Endothelial cell of umbilical vein (primary cell): ENCODE results near the gene IRX1. TPM values are rescaled to one million over a fixed set of nuclear protein-coding genes. Genes with fewer than 3 reads are reported as not detected.

ENCODE experiments used
- BruUV-seq: library from RNA; stranded (reverse); fragments of 400-500 nt; replicated peaks from 2 replicates; lab custom pipeline; 2021; lab: Mats Ljungman, UMichigan
- CTCF ChIA-PET: fragments of 300-600, 350-600 bp; sonication (Branson Sonifier 250); formaldehyde crosslinking; loops from one replicate; lab custom pipeline; 2021; ENCODE audit warnings: antibody characterized with exemption, inconsistent platforms; lab: Charles Lee
- POLR2A ChIA-PET: fragments of 300-600, 350-600 bp; sonication (Branson Sonifier 250); formaldehyde crosslinking; loops from one replicate; lab custom pipeline; 2021; ENCODE audit warnings: antibody characterized with exemption, inconsistent platforms; lab: Charles Lee
- DNase-seq: peaks from one replicate; pipeline ENCODE4 v3.0.0-alpha.2; 2011; ENCODE audit warnings: low read depth, low spot score
- FAIRE-seq: peaks from 2 replicates; lab custom pipeline; 2011; peaks lifted over from hg19 to GRCh38; lab: Jason Lieb, UNC
- H2AFZ ChIP-seq: 2 replicates; pipeline ENCODE4 v1.6.0; 2012; ENCODE audit warnings: low read depth, low read length, control low read depth, inconsistent platforms
- H3K27ac ChIP-seq: 2 replicates; pipeline ENCODE4 v1.5.1; 2011; ENCODE audit warnings: low read depth, mild to moderate bottlenecking, control low read depth, low read length, moderate library complexity; ENCODE audit not compliant: insufficient read depth
- H3K27me3 ChIP-seq, 2 experiments: 2 replicates each; pipeline versions ENCODE4 v1.6.0 to v1.6.1; 2011; ENCODE audit warnings: low read length in 2 of 2, mixed read lengths in 1 of 2; ENCODE audit not compliant: control insufficient read depth in 2 of 2, insufficient read depth in 2 of 2
- H3K36me3 ChIP-seq, 2 experiments: 2 replicates in 1 of 2; 3 replicates in 1 of 2; pipeline ENCODE4 v1.5.1; 2011; ENCODE audit warnings: low read length in 2 of 2, mild to moderate bottlenecking in 1 of 2, moderate library complexity in 1 of 2; ENCODE audit not compliant: control insufficient read depth in 2 of 2, insufficient read depth in 2 of 2; ENCODE audit errors: extremely low read depth in 1 of 2
- H3K4me1 ChIP-seq: 3 replicates; pipeline ENCODE4 v1.5.1; 2011; ENCODE audit warnings: mild to moderate bottlenecking, low read length; ENCODE audit not compliant: control insufficient read depth, insufficient read depth; ENCODE audit errors: extremely low read depth
- H3K4me2 ChIP-seq: 2 replicates; pipeline ENCODE4 v1.6.1; 2011; ENCODE audit warnings: low read length, control low read depth, mixed read lengths; ENCODE audit not compliant: insufficient read depth
- H3K4me3 ChIP-seq, 3 experiments: fragments of 200-600 bp in 1 of 3; sonication (generic), shearing (Covaris generic) in 1 of 3; replicated peaks in 1 of 3; 2 replicates each; pipeline ENCODE4 v1.5.1; 2011 to 2016; ENCODE audit warnings: control low read depth in 3 of 3, low read length in 3 of 3, mild to moderate bottlenecking in 2 of 3, inconsistent platforms in 1 of 3, low read depth in 1 of 3, moderate library complexity in 1 of 3; ENCODE audit not compliant: insufficient read depth in 1 of 3
- H3K79me2 ChIP-seq: 2 replicates; pipeline ENCODE4 v1.6.0; 2012; ENCODE audit warnings: low read length, inconsistent platforms; ENCODE audit not compliant: control insufficient read depth, insufficient read depth
- H3K9ac ChIP-seq: replicated peaks from 2 replicates; pipeline ENCODE3; 2011; ENCODE audit warnings: low read length, control low read depth; ENCODE audit not compliant: insufficient read depth; ENCODE audit errors: extremely low read depth
- H3K9me1 ChIP-seq: replicated peaks from 3 replicates; pipeline ENCODE4 v1.6.0; 2011; ENCODE audit warnings: mild to moderate bottlenecking, low read length; ENCODE audit not compliant: control insufficient read depth, insufficient read depth; ENCODE audit errors: extremely low read depth
- H3K9me3 ChIP-seq: replicated peaks from 2 replicates; pipeline ENCODE4 v1.5.1; 2012; ENCODE audit warnings: low read length, inconsistent platforms; ENCODE audit not compliant: control insufficient read depth, insufficient read depth
- H4K20me1 ChIP-seq: replicated peaks from 2 replicates; pipeline ENCODE3; 2011; ENCODE audit warnings: mild to moderate bottlenecking, low read length; ENCODE audit not compliant: control insufficient read depth, insufficient read depth; ENCODE audit errors: extremely low read depth
- CTCF ChIP-seq, 2 donors: IDR thresholded peaks; 1 replicate in 1 of 2; 2 replicates in 1 of 2; pipeline ENCODE4 v1.5.1; 2011; ENCODE audit warnings: low read length in 2 of 2, mild to moderate bottlenecking in 2 of 2, moderate library complexity in 2 of 2, control low read depth in 1 of 2, inconsistent platforms in 1 of 2, low read depth in 1 of 2; ENCODE audit not compliant: insufficient read depth in 1 of 2; ENCODE audit errors: extremely low read depth in 1 of 2
- EZH2 ChIP-seq: IDR thresholded peaks from 2 replicates; pipeline ENCODE4 v1.6.1; 2012; ENCODE audit warnings: borderline replicate concordance, low read depth, mild to moderate bottlenecking, moderate library complexity, low read length, inconsistent platforms; ENCODE audit not compliant: severe bottlenecking
- FOS ChIP-seq: IDR thresholded peaks from 2 replicates; pipeline ENCODE4 v1.6.1; 2011; ENCODE audit warnings: mild to moderate bottlenecking, low read length, moderate library complexity, borderline replicate concordance; ENCODE audit not compliant: insufficient read depth
- GATA2 ChIP-seq: IDR thresholded peaks from 2 replicates; pipeline ENCODE4 v1.7.0; 2011; ENCODE audit warnings: low read depth, mild to moderate bottlenecking, moderate library complexity, mixed read lengths, low read length; ENCODE audit not compliant: insufficient read length, insufficient read depth
- JUN ChIP-seq: IDR thresholded peaks from 2 replicates; pipeline ENCODE4 v1.6.1; 2011; ENCODE audit warnings: borderline replicate concordance, low read depth; ENCODE audit not compliant: insufficient read length, insufficient read depth
- MAX ChIP-seq: IDR thresholded peaks from 2 replicates; pipeline ENCODE4 v1.6.1; 2011; ENCODE audit not compliant: insufficient read depth, insufficient read length
- MYC ChIP-seq: IDR thresholded peaks from one replicate; pipeline ENCODE4 v1.6.1; 2011; ENCODE audit warnings: mild to moderate bottlenecking, low read depth, low read length
- POLR2A ChIP-seq: IDR thresholded peaks from 2 replicates; pipeline ENCODE4 v1.6.1; 2012; ENCODE audit warnings: low read depth, mild to moderate bottlenecking, control low read depth, low read length
- POLR2AphosphoS5 ChIP-seq: IDR thresholded peaks from 2 replicates; pipeline ENCODE4 v1.6.1; 2012; ENCODE audit warnings: low read depth, mild to moderate bottlenecking, control low read depth, low read length, moderate library complexity; ENCODE audit not compliant: insufficient read depth
- dilution Hi-C: fragments of 300-500 bp; cut with MboI; formaldehyde crosslinking; loops from one replicate; pipeline ENCODE4 v1.15.0; 2019; ENCODE audit warnings: low sequenced_read_pairs; ENCODE audit not compliant: extremely low pct_ligation_motif_present
- intact Hi-C: fragments of 100-400 bp; cut with micrococcal nuclease; formaldehyde crosslinking; loops from one replicate; pipeline ENCODE4 v1.10.0; 2022
- polyA plus RNA-seq, 4 experiments: library from polyadenylated mRNA; depleted of rRNA in 3 of 4; stranded (reverse) in 3 of 4; unstranded in 1 of 4; fragments of >200 nt; gene quantifications; 2 replicates each; pipeline versions ENCODE4 v1.2.1 to v1.2.3, GENCODE V29; 2011 to 2012; ENCODE audit warnings: missing spikeins in 1 of 4
- total RNA-seq: library from RNA; stranded (reverse); gene quantifications from 2 replicates; pipeline ENCODE4 v1.2.3, GENCODE V29; 2021

The IRX1 gene
- total and polyA plus RNA-seq, 2 donors (not counting 3 experiments of a cell fraction or from before 2014, with no cell fraction given), result not detected

GRCh38 chr5:3606121-3606831, 10.6 kb downstream of the IRX1 start:
- DNase-seq (no peak), FAIRE-seq (no peak)
- TF ChIP-seq MYC (no peak), JUN (no peak), POLR2AphosphoS5 (no peak), POLR2A (no peak), FOS (no peak), EZH2 (no peak), CTCF (IDR thresholded peaks at IDR 0.05; ENCODE audit: extremely low read depth in 1 of 2, insufficient read depth in 1 of 2, low read depth in 1 of 2, low read length in 2 of 2) (no peak), MAX (no peak), GATA2 (no peak)
- no TSS peak for BruUV-seq
- peaks cover 14 to 18% of the 10 kb centered on the region in 2 experiments for H3K27me3 ChIP-seq
- no peak overlapping the region for H2AFZ ChIP-seq
- intact Hi-C loops, result loop anchor here (5.0 kb wide), 1 partner anchor 1569 kb away; no protein-coding TSS in a partner anchor
- no peak overlapping the region for H3K9ac ChIP-seq
- H4K20me1 ChIP-seq, result no peaks in the 10 kb centered on the region
- no peaks in the 10 kb centered on the region for H3K9me3 ChIP-seq
- H3K4me1 ChIP-seq, result no peaks in the 10 kb centered on the region
- no peak overlapping the region for H3K4me3 ChIP-seq
- dilution Hi-C loops, result no loop called here
- ChIA-PET CTCF (no interaction called here), POLR2A (no interaction called here)
- H3K4me2 ChIP-seq, result no peak overlapping the region
- no peaks in the 10 kb centered on the region for H3K9me1 ChIP-seq
- H3K79me2 ChIP-seq, result no peaks in the 10 kb centered on the region
- no peaks in the 10 kb centered on the region for H3K36me3 ChIP-seq
- no peak overlapping the region for H3K27ac ChIP-seq
